ENCODE measurements around the gene PRKN.

DNA sequence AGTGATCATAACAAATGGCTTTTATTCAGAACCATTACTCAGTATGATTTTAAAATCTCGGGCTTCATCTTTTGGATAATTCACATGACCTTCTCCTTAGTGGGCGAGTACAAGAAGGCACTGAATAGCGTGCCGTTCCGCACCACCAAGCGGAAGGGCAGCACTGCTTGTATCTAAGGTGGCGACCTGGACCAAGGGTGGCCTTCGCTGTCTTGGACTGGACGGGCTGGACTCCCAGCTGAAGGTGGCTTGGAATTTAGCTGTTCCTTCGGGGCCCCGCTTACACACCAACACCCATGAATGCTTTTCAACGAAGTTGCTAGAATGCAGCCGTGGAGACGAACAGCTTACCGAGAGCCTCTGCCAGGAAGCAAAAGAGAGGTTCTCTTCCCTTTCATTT is 1285.1 kb downstream of the PRKN start:
- TF ChIP-seq EZH2 (IDR thresholded peaks at IDR 0.05; ENCODE audit: insufficient read depth, poor library complexity, severe bottlenecking) (no peak), EZH2phosphoT487 (IDR thresholded peaks at IDR 0.05; ENCODE audit: insufficient read depth, low read depth) (no peak)
